ENCODE measurements around the gene DUS2. TPM values are rescaled to one million over a fixed set of nuclear protein-coding genes. Genes with fewer than 3 reads are reported as not detected.
A peak's percentile ranks its signal among the peaks of the same experiment; 100 is the strongest.

Gene DUS2
- total and polyA plus RNA-seq, 4 donors: 6.9 to 10.7 (median 7.9) TPM

GRCh38 chr16:68021490-68021889 lies 1.6 kb upstream of the DUS2 start:
- no peak overlapping the region for H3K4me3 ChIP-seq (ENCODE audit: low read depth in 1 of 3, low read length in 3 of 3)
- H3K27ac ChIP-seq (ENCODE audit: low read depth in 1 of 2, low read length in 2 of 2): no peak overlapping the region
- TF ChIP-seq YY1 (IDR thresholded peaks at IDR 0.05) (no peak), FOXA1 (IDR thresholded peaks at IDR 0.05) (no peak), JUND (IDR thresholded peaks at IDR 0.05) (no peak), EGR1 (IDR thresholded peaks at IDR 0.05; ENCODE audit: low read depth in 2 of 2) (no peak), FOXA2 (IDR thresholded peaks at IDR 0.05) (no peak), SP1 (IDR thresholded peaks at IDR 0.05) (no peak), TAF1 (conservative IDR thresholded peaks at IDR 0.05) (no peak), HNF4A (conservative IDR thresholded peaks at IDR 0.05) (no peak), REST (IDR thresholded peaks at IDR 0.05) (no peak)
- TF ChIP-seq, protein P1, sequence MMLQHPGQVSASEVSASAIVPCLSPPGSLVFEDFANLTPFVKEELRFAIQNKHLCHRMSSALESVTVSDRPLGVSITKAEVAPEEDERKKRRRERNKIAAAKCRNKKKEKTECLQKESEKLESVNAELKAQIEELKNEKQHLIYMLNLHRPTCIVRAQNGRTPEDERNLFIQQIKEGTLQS (IDR thresholded peaks at IDR 0.05): no peak
- TF ChIP-seq, protein P2, sequence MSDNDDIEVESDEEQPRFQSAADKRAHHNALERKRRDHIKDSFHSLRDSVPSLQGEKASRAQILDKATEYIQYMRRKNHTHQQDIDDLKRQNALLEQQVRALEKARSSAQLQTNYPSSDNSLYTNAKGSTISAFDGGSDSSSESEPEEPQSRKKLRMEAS (IDR thresholded peaks at IDR 0.05): no peak
- H3K4me1 ChIP-seq (ENCODE audit: control insufficient read depth in 4 of 4, insufficient read depth in 4 of 4, low read length in 3 of 4): peaks cover 6 to 27% (median 24%) of the 10 kb centered on the region in 4 donors
- H3K9me3 ChIP-seq (ENCODE audit: control insufficient read depth in 4 of 4, low read length in 3 of 4): no peaks in the 10 kb centered on the region
- peaks cover 0 to 2% (median 0%) of the 10 kb centered on the region in 4 donors for H3K36me3 ChIP-seq (ENCODE audit: control insufficient read depth in 4 of 4, insufficient read depth in 3 of 4, low read depth in 1 of 4, low read length in 3 of 4)
- WGBS: 93% methylated on average over 10 of the region's 10 CpGs
- DNase-seq (ENCODE audit: low spot score): no peak
- no peaks in the 10 kb centered on the region for H3K27me3 ChIP-seq (ENCODE audit: control insufficient read depth in 4 of 4, insufficient read depth in 4 of 4, low read length in 3 of 4)
- H3K9ac ChIP-seq (ENCODE audit: low read depth in 1 of 2, low read length in 2 of 2): no peak overlapping the region

- no peak for DNase-seq (ENCODE audit: low spot score)
- Histone ChIP-seq H3K27me3 (ENCODE audit: control insufficient read depth in 4 of 4, insufficient read depth in 4 of 4, low read length in 3 of 4) (no peaks in the 10 kb centered on the region), H3K27ac (ENCODE audit: low read depth in 1 of 2, low read length in 2 of 2) (peak overlapping the region; percentile 77), H3K9ac (ENCODE audit: low read depth in 1 of 2, low read length in 2 of 2) (peak overlapping the region in 1 of 2 donors; percentile 83), H3K36me3 (ENCODE audit: control insufficient read depth in 4 of 4, insufficient read depth in 3 of 4, low read depth in 1 of 4, low read length in 3 of 4) (peaks cover 0 to 2% (median 0%) of the 10 kb centered on the region in 4 donors), H3K4me3 (ENCODE audit: low read depth in 1 of 3, low read length in 3 of 3) (peak overlapping the region; percentile 82 to 95 (median 91)), H3K4me1 (ENCODE audit: control insufficient read depth in 4 of 4, insufficient read depth in 4 of 4, low read length in 3 of 4) (peaks cover 6 to 27% (median 24%) of the 10 kb centered on the region in 4 donors), H3K9me3 (ENCODE audit: control insufficient read depth in 4 of 4, low read length in 3 of 4) (no peaks in the 10 kb centered on the region)
- TF ChIP-seq FOXA1 (IDR thresholded peaks at IDR 0.05): no peak
- no peak for TF ChIP-seq GABPA (IDR thresholded peaks at IDR 0.05 in 1 of 2, conservative IDR thresholded peaks at IDR 0.05 in 1 of 2)
- TF ChIP-seq HNF4A (conservative IDR thresholded peaks at IDR 0.05): no peak
- TF ChIP-seq, protein P3, sequence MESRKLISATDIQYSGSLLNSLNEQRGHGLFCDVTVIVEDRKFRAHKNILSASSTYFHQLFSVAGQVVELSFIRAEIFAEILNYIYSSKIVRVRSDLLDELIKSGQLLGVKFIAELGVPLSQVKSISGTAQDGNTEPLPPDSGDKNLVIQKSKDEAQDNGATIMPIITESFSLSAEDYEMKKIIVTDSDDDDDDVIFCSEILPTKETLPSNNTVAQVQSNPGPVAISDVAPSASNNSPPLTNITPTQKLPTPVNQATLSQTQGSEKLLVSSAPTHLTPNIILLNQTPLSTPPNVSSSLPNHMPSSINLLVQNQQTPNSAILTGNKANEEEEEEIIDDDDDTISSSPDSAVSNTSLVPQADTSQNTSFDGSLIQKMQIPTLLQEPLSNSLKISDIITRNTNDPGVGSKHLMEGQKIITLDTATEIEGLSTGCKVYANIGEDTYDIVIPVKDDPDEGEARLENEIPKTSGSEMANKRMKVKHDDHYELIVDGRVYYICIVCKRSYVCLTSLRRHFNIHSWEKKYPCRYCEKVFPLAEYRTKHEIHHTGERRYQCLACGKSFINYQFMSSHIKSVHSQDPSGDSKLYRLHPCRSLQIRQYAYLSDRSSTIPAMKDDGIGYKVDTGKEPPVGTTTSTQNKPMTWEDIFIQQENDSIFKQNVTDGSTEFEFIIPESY (IDR thresholded peaks at IDR 0.05): no peak
- no peak for TF ChIP-seq REST (IDR thresholded peaks at IDR 0.05)
- 14% methylated on average over 19 of the region's 19 CpGs for WGBS
These were observed 781 bp upstream of the DUS2 start for GRCh38 chr16:68022278-68022727.
